MCF 10A (cell line): ENCODE results near the gene SLC14A1. TPM values are rescaled to one million over a fixed set of nuclear protein-coding genes. Genes with fewer than 3 reads are reported as not detected.

Source experiments
- BruUV-seq: library from RNA; stranded (reverse); fragments of 400-500 nt; replicated peaks from 2 replicates; lab custom pipeline; 2021; lab: Mats Ljungman, UMichigan
- CTCF ChIA-PET: fragments of 300-600 bp; sonication (Branson Sonifier 250); formaldehyde crosslinking; extraction: SDS; loops from one replicate; lab custom pipeline; 2021; ENCODE audit warnings: antibody characterized with exemption, inconsistent platforms; lab: Yijun Ruan, JAX
- POLR2A ChIA-PET: fragments of 300-600, 350-650 bp; sonication (Branson Sonifier 250); formaldehyde crosslinking; extraction: SDS; loops from one replicate; lab custom pipeline; 2020; ENCODE audit warnings: antibody characterized with exemption, inconsistent platforms; lab: Yijun Ruan, JAX
- DNase-seq: peaks from one replicate; pipeline ENCODE4 v3.0.0-alpha.2; 2018; ENCODE audit not compliant: unreplicated experiment
- H3K27ac Mint-ChIP-seq: one replicate; pipeline ENCODE4 v1.8.0; 2022; ENCODE audit warnings: mild to moderate bottlenecking, low read depth, mixed read lengths; ENCODE audit not compliant: unreplicated experiment
- H3K27me3 Mint-ChIP-seq: one replicate; pipeline ENCODE4 v1.8.0; 2022; ENCODE audit warnings: mixed read lengths; ENCODE audit not compliant: insufficient read depth, unreplicated experiment
- H3K36me3 Mint-ChIP-seq: one replicate; pipeline ENCODE4 v1.8.0; 2022; ENCODE audit warnings: mild to moderate bottlenecking, moderate library complexity, mixed read lengths; ENCODE audit not compliant: insufficient read depth, unreplicated experiment
- H3K4me1 Mint-ChIP-seq: one replicate; pipeline ENCODE4 v1.8.0; 2022; ENCODE audit warnings: mixed read lengths; ENCODE audit not compliant: insufficient read depth, unreplicated experiment
- H3K4me3 Mint-ChIP-seq: one replicate; pipeline ENCODE4 v1.8.0; 2022; ENCODE audit warnings: mild to moderate bottlenecking, moderate library complexity, mixed read lengths; ENCODE audit not compliant: unreplicated experiment
- H3K9me3 Mint-ChIP-seq: one replicate; pipeline ENCODE4 v1.8.0; 2022; ENCODE audit warnings: mixed read lengths; ENCODE audit not compliant: unreplicated experiment
- intact Hi-C: fragments of 100-400 bp; cut with micrococcal nuclease; formaldehyde crosslinking; loops from 2 replicates; pipeline ENCODE4 v1.14.1; 2022
- total RNA-seq: library from RNA; stranded (reverse); gene quantifications from 2 replicates; pipeline ENCODE4 v1.2.3, GENCODE V29; 2022
- TF ChIP-seq, protein P1 (sequence below): fragments of 200-600 bp; IDR thresholded peaks from one replicate; pipeline ENCODE4 v1.8.0; 2022; ENCODE audit warnings: antibody characterized with exemption, mild to moderate bottlenecking; ENCODE audit not compliant: unreplicated experiment

The SLC14A1 gene
- total RNA-seq, 1 experiment from 2014 or later = not detected

DNA sequence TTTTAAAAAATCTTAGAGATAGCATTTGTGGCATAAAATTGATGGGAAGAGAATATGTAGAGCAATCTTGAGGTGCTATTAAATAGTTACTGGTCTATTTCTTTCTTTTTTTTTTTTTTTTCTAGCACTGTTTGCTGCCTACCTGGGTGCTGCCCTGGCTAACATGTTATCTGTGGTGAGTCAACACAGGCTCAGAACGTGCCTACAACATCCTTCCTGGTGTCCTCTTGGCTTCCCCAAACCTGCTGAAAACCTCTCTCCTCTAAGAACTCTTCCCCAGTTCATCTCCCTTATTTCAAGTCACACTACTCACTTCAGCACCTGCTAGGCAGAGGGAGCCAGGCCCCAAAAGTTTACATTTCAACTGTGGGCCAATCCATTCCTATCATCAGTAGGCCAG is 45.1 kb upstream of the SLC14A1 start:
- Mint-ChIP-seq H3K27me3 (no peaks in the 10 kb centered on the region), H3K9me3 (no peaks in the 10 kb centered on the region), H3K36me3 (no peaks in the 10 kb centered on the region), H3K27ac (no peak overlapping the region), H3K4me3 (no peak overlapping the region), H3K4me1 (peaks cover 5% of the 10 kb centered on the region)
- intact Hi-C loops = no loop called here
- POLR2A ChIA-PET = interaction anchor here (1.2 kb wide), 1 partner anchor 12 kb away, joined by 3 read pairs; no protein-coding TSS in a partner anchor
- BruUV-seq = no TSS peak
- TF ChIP-seq, protein P1, sequence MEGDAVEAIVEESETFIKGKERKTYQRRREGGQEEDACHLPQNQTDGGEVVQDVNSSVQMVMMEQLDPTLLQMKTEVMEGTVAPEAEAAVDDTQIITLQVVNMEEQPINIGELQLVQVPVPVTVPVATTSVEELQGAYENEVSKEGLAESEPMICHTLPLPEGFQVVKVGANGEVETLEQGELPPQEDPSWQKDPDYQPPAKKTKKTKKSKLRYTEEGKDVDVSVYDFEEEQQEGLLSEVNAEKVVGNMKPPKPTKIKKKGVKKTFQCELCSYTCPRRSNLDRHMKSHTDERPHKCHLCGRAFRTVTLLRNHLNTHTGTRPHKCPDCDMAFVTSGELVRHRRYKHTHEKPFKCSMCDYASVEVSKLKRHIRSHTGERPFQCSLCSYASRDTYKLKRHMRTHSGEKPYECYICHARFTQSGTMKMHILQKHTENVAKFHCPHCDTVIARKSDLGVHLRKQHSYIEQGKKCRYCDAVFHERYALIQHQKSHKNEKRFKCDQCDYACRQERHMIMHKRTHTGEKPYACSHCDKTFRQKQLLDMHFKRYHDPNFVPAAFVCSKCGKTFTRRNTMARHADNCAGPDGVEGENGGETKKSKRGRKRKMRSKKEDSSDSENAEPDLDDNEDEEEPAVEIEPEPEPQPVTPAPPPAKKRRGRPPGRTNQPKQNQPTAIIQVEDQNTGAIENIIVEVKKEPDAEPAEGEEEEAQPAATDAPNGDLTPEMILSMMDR = no peak
- no peak for DNase-seq
- CTCF ChIA-PET = interaction anchor here (0.6 to 1.8 kb wide), 6 partner anchors 9 to 206 kb away, joined by 3 to 6 read pairs (median 4); no protein-coding TSS in a partner anchor

DNA sequence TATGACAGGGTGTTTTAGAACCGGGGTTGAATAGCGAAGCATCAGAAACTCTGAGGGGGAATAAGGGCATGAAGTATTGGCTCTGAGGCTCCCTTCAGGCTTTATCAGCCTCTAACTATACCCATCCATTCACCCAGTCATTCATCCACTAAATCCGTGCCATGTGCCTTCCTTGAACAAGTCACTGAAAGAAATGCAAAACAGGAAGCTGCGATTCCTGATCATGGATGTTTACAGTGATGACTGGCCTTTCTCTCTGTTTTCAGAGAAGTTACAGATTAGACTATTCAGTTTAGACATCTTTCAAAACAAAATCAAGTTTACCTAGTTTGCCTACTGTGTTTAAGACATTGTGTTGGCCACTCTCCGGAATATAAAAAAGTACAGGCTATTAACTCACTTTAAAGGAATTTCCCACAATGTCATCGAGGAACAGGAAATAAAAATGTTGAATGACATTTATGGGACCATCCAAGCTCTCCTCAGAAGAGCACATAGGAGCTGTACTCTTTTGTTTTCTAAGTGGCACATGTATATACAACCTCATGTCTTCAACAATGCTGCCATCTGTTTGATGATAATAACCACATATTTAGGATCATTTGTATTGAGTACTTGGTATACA is 43.8 kb upstream of the SLC14A1 start:
- Mint-ChIP-seq H3K9me3 (no peaks in the 10 kb centered on the region), H3K27me3 (no peaks in the 10 kb centered on the region), H3K27ac (no peak overlapping the region), H3K4me1 (peaks cover 10% of the 10 kb centered on the region), H3K4me3 (no peak overlapping the region), H3K36me3 (no peaks in the 10 kb centered on the region)
- intact Hi-C loops = no loop called here
- POLR2A ChIA-PET = no interaction called here
- BruUV-seq = no TSS peak
- CTCF ChIA-PET = interaction anchor here (1.2 kb wide), 1 partner anchor 200 kb away, joined by 4 read pairs; no protein-coding TSS in a partner anchor
- no peak for DNase-seq
- TF ChIP-seq, protein P1 = no peak

DNA sequence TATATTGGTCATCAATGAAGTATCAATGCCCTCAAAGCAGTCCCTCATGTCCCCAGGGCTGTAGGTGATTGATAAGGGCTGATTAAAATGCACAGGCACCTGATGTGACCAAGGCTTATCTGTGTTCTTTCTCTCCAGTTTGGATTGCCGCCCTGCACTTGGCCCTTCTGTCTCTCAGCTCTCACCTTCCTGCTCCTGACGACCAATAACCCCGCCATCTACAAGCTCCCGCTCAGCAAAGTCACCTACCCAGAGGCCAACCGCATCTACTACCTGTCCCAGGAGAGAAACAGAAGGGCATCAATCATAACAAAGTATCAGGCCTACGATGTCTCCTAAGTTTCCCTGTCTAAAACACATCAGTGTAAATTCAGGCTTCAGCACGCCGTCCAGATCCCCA is 41.8 kb upstream of the SLC14A1 start:
- CTCF ChIA-PET = interaction anchor here (0.5 to 1.5 kb wide), 6 partner anchors 17 to 230 kb away, joined by 3 to 9 read pairs (median 4); no protein-coding TSS in a partner anchor
- no peak for DNase-seq
- intact Hi-C loops = no loop called here
- Mint-ChIP-seq H3K36me3 (no peaks in the 10 kb centered on the region), H3K4me1 (peaks cover 13% of the 10 kb centered on the region), H3K27ac (no peak overlapping the region), H3K9me3 (no peaks in the 10 kb centered on the region), H3K27me3 (no peaks in the 10 kb centered on the region), H3K4me3 (no peak overlapping the region)
- no TSS peak for BruUV-seq
- POLR2A ChIA-PET = interaction anchor here (1.2 kb wide), 1 partner anchor 15 kb away, joined by 3 read pairs; no protein-coding TSS in a partner anchor
- TF ChIP-seq, protein P1 = no peak

DNA sequence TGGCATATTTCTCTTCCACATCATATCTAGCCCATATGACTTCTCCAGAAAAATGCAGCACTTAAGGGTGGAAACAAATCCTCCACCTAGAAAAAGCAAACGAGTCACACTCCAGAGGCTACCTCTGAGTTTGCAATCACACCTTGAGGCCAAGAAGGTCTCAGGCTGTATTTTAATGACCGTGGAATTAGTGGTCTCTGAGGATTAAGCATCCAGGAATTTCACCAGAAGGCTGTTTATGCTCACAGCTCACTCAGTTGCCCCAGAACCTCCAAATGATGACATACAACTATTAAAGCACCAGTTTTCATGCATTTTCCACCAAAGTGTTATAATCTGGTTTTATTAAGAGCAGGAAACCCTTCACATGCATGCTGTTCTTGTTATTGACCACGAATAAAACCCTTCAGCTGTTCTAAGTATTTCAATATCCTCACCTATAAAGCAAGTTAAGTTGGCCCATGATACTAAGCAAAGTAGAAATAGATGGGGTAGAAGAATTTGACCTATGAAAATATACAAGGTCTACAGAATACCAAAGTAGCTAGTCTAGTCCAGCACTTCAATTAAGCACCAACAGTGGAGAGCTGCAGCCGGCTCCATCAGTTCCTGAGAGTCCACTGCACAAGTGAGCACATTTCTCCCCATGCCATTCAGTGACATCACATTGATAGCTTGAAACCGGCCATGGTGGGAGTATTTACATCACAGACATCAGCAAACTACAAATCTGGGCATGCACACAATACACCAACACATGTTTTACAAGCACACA is 39.5 kb upstream of the SLC14A1 start:
- intact Hi-C loops = no loop called here
- ChIA-PET POLR2A (interaction anchor here (0.6 kb wide), 1 partner anchor 194 kb away, joined by 4 read pairs; no protein-coding TSS in a partner anchor), CTCF (interaction anchor here (0.5 to 0.9 kb wide), 3 partner anchors 17 to 1993 kb away, joined by 3 to 4 read pairs (median 4); no protein-coding TSS in a partner anchor)
- TF ChIP-seq, protein P1 = no peak
- H3K27me3 Mint-ChIP-seq = no peaks in the 10 kb centered on the region
- no peak overlapping the region for H3K4me3 Mint-ChIP-seq
- no peaks in the 10 kb centered on the region for H3K36me3 Mint-ChIP-seq
- no peaks in the 10 kb centered on the region for H3K9me3 Mint-ChIP-seq
- BruUV-seq = no TSS peak
- DNase-seq = no peak
- H3K4me1 Mint-ChIP-seq = peaks cover 9% of the 10 kb centered on the region
- no peak overlapping the region for H3K27ac Mint-ChIP-seq
